Measurements from ENCODE around the gene SGCA.

The SGCA gene

DNA sequence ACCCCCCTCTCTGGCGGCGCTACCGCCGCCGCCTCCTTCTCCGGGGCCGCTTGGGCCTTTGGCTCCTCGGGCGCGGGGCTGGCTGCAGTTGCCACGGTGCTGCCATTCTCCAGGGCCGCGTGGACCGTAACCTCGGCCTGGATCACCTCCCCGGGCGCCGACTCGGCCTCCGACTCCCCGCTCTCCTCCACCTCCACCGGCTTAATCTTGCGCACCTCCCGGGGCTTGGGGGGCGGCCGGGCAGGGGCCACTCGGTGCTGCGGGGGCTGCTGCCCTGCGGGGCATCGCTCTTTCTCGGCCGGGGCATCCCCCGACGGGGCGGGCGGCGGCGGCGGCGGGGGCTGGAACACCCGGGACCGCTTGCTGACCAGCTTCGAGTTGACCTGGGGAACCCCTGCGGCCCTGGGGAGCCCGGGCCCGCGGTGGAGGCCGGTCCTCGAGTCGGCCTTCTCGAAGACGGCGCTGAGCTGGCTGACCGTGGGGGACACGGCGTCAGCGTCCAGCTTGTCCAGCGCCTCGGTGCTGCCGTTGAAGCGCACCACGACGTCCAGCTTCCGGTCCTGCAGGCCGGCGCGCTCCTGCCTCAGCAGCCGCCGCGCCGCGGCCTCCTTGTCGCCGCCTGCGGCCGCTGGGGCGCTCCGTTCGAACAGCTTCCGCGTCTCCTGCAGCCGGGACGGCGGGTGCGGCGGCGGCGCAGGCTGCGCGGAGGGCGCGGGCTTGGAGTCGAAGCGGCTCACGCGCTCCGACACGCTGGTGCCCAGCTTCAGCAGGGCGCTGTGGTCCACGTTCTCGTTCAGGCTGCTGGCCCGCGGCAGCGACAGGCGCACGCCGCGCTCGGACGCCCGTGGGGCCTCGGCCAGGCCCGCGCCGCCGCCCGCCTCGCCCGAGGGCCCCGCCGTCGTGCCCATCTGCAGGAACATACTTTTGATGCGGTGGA, 16.1 kb upstream of the SGCA start:
- DNase-seq: peak; percentile 65 to 84 (median 74)

DNA sequence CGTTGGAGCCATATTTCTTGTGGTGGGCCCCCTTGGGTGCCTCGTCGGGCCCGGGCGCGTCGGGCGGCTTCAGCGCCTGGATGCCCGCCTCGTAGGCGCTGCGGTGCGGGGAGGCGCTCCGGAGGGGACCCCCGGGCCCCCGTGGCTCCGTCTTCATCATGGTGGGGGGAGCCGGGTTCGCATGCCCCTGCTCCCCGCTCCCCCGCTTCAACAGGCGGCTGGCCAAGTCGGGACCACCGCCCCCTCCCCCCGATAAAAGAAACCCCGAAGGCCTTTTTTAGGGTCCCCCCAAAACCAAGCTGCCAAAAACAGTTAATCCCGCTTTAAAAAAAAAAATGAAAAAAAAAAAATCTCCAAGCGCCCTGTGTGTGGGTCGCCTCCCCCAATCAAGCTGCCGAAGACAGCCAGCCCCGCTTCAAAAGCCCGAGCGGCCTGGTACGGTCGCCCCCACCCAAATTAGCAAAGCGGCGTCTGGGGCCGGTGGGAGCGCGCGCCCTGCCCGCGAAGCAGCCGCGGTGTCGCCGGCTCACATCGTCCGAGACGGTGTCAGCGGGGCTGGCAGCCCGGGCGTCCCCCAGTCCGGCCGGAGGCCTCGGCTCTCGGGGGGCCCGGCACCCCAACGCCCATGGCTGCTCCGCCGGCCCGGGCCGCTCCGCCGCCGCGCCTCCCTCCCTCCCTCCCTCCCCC, 15.3 kb upstream of the SGCA start, which contains the start of gene PPP1R9B:
Gene PPP1R9B, minus strand, starts transcription at position 324 of the 687 bp plus-strand sequence. Its CDS starts 164 bp downstream, at position 160.
- no peak for DNase-seq

DNA sequence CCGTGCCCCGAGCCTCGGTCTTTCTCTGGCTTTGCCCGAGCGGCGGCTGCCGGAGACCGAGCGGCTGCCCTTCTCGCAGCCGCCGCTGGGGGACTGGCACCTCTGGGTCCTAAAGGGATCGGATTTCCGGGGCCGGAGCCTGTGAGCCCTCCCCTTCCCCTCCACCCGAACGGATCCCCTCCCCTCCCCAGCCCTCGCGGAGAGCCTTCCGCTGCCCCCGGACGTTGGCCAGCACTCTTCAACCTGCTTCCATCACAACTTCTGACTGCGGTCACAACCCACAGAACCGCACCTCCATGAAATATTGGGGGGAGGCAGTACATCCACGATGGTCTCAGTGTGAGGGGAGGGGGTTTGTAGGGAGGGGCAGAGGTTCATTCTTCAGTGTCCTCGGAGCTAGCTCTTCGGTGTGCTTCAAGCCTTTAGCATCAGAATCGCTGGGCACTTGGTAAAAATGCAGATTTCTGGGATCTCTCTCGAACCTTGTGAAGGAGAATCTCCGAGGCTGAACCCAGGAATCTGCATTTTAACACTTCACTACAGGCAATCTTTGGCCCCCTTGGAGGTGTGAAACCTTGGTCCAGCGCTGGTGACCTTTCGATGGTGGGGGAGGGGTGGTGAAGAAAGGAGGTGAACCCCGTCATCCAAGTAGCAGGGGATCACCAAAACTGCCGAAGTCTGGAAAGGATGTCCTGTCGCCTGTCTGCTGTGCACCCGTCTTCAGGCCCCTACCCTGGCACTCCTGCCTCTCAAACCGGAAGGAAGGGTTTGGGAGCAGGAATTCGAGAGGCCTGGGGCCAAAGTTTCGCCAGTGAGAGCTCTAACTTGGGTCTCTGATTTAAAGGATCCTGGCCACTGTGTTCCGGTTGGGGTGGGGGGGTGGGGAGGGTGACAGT, 14.5 kb upstream of the SGCA start:
- peak; percentile 93 to 97 (median 95) for DNase-seq

DNA sequence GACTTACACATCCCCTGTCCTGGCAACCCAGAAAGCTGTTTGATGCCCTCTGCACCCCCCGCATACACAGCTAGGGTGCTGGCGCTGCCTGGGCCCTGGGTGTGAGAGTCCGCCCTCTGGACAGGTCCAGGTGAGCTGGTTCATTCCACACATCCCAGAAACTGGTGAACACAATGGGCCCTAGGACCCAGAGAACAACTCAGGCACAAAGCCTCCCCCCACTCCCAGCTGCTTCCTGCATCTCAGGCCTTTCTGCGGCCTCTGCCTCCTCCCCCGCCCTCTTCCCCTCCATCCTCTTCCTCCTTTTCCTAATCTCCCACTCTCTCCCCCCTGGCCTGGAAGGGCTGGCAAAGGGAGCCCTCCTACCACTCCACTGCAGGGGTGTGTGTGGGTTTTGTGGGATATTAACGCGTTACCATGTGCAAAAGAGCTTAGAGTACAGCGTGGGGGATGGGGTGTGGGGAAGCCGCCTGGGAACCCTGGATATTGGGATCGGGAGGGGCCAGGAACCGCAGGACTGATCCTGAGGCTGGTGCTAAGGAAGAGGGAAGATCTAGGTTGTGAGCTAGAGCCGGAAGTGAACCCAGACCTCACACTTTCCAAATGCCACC, 13.8 kb upstream of the SGCA start:
- DNase-seq: peak; percentile 76 to 89 (median 84)

DNA sequence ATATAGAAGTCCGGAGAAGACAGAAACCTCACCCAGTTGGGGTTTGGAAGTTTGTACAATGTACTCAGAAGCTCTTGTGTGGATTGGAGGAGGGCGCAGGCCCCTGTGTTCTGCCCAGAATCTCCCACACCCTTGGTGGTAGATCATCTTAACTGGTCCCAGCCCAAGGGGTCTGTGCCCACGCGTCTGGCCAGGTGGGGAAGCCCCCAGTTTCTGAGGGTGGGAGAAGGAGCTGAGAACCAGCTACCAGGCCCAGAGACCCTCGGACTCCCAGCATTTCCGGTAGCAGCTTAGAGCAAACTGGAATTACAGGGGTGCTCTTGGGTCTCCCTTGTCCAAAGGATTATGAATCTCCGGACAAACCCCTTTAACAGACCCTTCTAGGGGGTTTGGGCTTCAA, 13.1 kb upstream of the SGCA start:
- DNase-seq: no peak

DNA sequence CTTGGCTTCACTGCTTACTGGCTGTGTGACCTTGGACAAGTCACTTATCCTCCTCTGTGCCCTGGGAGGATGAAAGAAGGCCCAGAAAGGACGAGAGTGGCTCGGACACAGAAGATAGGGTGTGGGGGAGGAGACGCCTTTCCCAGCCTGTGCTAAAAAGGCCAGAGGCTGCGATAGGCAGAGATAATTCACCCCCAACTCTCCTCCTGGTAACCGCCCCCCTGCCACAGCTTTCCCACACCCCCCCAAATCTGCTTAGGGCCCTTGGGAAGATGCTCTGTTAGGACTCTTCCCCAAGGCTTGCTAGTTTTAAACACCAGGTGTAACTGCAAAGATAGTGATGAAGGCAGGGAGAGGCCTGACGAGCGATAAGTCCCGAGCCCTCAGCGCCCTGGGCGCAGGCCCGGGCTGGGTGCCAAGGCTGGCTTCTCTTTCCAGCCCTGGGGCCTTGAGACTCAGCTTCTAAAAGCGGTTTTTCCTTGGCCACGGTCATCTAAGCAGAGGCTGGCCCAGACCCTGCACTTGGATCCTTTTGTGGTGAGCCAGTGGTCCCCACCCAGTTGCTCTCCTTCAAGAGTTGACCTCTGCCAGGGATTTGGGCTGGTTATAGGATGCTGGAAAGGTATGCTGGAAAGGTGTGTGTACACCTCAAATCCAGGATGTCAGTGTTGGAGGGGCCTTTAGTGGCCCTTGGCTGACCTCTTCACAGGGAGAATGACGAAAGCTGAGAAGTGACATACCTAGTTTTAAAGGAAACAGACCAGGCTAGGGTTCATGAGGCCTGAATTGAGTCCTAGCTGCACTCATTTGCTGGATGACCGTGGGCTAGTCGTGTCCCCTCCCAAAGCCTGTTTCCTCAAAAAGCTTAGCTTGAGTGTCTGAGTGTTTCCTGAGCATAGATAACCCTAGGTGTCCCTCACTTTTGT, 11.9 kb upstream of the SGCA start:
- DNase-seq: peak in 3 of 4 experiments; percentile 41 to 60 (median 51)

DNA sequence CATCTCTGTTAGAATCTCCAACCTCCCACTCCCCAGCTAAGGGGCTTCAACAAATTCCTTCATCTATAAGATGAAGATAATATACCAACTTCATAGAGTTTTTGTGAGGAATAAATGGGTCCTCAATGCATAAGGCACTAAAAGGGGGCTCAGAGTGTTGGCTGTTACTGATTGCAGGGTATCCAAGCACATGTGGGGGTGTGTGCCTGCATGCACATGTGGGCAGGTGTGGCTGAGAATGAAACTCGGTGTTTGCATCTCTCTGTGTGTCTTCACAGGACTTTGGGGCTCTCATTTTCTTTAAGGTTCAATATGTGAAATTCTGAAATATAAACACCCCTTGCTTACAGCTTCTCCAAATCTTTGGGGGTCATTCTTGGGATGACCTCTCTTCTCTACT, 11.2 kb upstream of the SGCA start:
- DNase-seq: no peak

DNA sequence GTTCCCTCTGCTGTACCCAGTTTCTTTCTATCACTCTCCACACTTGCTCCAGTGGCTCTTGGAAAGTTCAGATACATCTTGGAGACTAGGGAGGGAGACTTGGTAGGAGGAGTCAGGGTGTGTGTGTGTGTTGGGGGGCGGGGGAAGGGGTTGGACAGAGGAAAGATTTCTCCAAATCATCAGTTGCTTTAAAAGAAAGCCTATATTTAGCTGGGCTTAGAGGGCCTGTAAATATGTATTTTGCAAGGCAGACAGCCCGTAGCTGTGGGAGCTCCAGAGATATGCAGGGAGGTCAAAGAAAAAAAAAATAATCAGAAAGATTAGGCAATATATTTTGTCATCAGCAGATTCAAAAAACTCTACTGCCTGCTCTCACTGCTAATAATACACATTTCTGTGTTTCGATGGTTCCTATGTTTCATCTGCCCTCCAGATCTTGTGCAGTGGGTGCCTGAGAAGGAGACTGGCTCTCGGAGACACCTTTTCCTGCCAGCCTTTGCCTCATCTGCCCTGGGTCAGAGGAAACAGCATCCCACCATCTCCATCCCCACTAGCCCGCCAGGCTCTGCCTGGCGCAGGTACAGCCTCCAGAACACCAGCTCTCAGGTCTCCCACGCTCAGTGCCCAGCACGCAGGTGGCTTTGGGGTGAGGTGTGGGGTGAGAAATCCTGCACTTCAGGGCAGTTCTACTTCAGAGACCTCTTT, 10.5 kb upstream of the SGCA start:
- DNase-seq: peak in 3 of 4 experiments; percentile 48 to 61 (median 54)

DNA sequence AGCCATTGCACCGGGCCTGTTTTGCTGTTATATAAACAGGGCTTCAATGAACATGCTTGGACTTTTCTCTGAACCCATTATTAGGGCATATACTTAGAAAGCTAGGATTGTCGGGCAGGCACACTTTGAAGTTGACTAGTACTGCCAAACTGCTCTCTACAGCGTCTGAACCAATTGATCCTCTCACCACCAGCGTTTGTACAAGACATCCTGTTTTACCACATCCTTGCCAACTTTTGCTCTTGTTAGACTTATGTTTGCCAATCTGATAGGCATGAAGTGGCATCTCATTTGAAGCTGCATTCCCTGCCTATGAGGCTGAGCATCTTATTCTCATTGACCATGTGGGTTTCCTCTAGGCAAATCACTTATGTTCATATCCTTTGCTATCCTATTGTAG, 7.9 kb upstream of the SGCA start:
- no peak for DNase-seq

DNA sequence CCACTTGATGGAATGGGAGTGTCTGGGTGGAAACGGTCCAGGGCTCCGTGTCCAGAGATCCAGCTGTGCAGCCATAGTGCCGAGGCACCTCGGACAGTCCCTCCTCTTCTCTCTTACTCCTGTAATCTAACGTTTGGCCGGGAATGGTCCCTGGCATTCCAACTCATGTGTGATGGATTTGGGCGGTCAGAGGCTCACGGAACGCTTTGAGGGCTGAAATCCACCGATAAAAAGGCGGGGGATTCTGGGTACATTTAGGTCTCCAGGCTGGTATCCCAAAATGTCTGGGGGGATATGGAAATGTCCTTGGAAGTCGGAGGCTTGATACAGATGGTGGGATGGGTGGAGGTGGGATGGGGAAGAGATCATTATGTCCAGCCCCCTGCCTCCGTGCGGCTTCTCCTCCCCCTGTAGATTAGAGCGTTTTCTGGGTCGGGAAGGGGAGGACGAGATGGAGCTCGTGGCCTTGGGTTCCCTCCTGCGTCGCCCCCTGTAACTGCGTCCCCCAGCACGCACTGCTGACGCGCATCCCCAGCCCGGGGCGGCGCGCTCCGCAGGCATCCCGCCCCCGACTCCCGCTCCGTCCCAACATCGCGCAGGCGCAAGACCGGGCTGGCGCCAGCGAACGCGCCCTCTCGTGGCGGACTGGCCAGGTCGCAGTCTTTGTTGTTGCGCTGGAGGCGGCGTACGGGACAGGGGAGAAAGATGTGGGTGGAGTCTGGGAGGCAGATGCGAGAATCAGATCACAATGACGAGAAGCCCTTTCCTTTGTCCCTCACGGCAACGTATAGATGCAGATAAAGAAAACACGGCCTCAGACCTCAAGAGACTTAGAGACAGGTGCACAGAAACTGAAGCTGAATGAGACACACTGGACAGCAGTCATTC, 4.5 kb upstream of the SGCA start:
- peak; percentile 93 to 97 (median 95) for DNase-seq

DNA sequence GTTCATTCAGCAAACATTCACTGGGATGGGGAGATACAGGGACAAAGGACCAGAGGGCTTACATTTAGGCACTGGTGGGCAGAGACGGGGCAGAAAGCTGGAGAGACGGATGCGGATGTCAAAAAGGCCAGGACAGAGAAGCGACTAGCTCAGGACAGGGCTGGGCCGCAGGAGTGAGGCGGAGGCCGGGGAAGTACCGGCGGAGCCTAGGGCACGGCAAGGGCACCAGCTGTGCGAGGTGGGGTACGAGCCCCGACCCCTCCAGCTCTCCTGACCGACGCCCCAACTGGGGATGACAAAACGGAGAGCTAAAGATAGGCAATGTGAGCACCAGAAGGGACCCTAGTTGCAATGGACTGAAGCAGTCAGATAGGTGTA, 3.9 kb upstream of the SGCA start:
- no peak for DNase-seq

DNA sequence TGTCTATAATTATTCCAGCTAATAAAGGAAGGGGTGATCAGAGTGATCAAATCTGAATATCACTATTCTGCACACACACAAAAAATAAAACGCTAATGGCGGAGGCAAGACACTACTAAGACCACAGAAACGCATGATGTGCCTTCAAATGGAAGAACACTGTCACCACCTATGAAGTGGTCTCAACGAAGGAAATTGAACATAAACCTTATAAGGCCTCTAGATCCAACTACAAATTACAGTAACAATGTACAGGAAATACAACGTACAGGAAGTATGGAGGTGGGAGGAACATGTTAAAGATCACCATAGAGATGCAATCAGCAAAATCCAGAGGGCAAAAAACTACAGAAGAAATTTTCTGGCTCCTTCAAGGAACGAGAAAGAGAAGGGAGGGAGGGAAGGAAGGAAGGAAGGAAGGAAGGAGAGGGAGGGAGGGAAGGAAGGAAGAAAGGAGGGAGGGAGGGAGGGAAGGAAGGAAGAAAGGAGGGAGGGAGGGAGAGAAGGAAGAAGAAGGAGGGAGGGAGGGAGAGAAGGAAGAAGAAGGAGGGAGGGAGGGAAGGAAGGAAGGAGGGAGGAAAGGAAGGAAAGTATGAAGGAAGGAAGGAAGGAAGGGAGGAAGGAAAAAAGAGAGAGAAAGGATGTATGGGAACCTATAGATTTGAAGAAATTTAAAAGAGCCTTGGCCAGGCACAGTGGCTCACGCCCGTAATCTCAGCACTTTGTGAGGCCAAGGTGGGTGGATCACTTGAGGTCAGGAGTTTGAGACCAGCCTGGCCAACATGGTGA, 3.1 kb upstream of the SGCA start:
- peak in 1 of 4 experiments; percentile 41 for DNase-seq

DNA sequence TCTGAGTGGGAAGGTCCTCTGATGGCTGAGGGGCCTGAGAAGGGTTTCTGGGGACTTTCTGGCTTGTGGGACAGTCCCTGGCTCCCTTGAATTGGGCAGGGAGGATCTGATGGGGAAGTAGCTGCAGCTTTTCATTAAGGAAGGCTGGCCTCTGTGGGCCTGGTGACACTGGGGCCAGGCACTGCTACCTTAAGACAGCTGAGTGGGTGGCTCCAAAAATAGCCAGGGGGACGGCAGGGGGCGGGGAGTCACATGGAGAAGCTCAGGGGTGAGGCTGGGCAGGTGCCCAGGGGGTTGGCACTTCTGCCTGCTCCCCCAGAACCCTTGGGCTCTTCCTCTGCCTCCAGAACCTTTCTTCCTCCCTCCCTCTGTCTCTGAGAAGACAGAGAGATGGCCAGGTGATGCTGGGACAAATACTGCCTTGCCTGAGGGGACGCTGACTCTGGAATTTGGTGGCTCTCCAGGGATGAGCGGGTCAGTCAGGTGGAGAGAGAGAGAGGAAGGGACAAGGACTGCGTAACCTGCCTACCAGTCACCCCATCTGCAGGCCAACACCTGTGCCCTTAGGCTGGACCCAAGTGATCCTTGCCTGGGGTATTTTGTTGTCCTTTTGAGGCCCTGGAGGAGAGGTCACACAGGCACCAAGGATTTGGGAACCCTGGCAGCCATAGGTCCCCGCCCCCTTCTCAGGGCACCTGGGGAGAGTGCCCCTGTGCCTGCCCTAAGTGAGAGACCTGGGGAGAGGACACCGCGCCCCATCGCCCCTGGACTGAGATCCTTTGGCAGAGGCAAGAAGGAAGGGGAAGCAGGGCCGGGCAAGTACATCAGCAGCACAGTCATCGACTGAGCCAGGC, 1.7 kb upstream of the SGCA start:
- peak; percentile 67 to 87 (median 82) for DNase-seq

DNA sequence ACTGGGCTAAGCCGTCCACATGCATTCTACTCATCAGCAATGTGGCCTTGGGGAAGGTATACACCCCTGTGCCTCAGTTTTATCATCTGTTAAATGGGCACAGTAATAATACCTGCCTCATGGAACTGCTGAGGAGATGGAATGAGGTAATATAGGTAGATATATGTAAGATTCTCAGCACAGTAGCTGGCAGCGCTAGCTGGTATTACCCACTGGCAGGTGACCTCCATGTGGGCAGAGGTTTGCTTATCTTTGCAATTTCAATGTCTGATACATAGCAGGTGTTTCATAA, 1.2 kb upstream of the SGCA start:
- no peak for DNase-seq

DNA sequence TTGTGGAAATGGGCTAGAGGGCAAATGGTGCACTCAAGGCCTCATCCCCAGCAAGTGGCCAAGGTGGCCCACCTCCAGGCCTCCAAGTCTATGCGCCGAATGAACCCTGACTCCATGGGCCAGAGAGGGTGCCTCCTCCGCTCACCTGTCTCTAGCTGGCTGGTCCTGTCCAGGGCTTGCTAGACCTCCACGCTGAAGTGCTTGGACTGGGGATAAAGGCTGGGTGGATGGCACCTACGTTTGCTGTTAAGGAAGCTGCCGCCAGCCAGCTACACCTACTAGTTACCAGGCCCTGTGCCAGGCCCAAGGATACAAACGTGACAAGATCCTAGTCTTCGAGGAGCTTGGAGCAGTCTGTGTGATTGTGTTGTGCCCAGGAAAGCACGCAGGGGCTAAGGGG, 739 bp upstream of the SGCA start:
- no peak for DNase-seq

DNA sequence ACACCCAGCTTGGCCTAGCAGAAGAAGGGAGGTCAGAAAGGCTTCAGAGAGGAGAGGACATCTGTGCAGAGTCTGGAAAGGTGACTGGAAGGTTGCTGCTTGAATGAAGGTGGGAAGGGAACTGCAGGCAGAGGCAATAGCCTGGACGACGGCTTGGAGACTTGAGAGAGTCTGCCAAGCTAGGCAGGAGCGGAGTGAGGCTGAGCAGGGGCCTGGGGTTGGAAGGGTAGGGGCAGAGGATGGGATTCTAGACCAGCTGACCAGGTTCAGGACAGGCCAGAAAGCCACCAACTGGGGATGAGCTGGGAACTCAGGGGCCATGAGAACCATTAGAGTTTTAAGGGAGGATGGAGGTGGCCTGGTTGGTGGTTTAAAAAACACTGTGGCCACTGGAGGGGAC, 339 bp upstream of the SGCA start:
- no peak for DNase-seq

DNA sequence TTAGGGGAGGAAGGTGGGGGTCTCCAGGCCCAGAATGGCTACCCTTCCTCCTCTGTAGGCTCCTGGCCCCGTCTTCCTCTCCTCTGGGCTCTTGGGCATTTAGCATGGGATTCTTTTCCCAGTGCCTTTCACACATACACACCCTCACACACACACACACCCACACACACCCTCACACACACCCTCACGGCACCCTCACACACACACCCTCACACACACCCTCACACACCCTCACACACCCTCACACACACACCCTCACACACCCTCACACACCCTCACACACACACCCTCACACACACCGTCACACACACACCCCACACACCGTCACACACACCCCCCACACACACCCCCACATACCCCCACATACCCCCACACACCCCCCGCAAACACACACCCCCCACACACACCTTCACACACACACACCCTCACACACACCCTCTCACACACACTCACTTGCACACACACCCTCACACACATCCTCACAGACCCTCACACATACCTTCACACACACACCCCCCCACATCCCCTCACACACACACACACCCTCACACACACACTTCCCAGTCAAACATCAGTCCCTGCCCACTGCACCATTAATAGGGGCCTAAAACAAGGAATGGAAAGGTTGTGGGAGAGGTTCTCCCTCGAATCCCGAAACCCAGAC, 845 bp downstream of the SGCA start:
- no peak for DNase-seq
